ENCODE data around the gene PLAC8.
"Not testable (repeated sequence)": the region's sequence is repeated elsewhere in the genome, so short reads cannot be mapped to it uniquely, and the experiment has no call there.

PLAC8 gene

DNA sequence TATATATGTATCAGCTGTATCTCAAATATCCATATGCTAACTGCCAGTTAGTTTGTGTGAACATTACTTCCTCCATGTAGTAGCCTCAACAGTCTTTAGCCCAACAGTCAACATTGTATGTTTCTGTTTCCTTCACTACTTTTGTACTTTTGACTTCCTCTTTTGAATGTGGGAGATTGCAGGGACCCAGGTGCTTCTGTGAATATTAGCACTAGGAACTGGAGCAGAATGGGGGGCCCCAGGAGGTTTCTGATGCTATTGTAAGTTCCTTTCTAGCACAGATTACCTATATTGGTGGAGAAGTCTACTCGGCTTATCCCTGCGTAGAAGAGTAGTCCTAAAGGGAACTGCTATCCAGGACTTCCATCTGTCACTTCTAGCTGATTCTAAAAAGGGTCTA lies 2.3 kb downstream of the PLAC8 start:
- DNase-seq (ENCODE audit: low spot score) = peak; percentile 37

DNA sequence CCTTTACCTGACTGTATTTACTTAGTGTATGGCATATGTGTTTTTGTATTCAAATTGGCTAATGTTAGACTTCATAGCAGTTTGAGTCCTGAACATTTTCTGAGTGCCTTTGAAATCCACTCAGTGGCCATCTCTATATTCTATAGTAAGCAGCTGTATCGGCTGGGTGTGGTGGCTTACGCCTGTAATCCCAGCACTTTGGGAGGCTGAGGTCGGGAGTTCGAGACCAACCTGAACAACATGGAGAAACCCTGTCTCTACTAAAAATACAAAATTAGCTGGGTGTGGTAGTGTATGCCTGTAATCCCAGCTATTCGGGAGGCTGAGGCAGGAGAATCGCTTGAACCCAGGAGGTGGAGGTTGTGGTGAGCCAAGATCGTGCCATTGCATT lies 2.8 kb downstream of the PLAC8 start:
- DNase-seq (ENCODE audit: low spot score) = not testable (repeated sequence)

GRCh38 chr4:83110970-83111750 lies 3.4 kb downstream of the PLAC8 start:
- no peak for DNase-seq (ENCODE audit: low spot score)

DNA sequence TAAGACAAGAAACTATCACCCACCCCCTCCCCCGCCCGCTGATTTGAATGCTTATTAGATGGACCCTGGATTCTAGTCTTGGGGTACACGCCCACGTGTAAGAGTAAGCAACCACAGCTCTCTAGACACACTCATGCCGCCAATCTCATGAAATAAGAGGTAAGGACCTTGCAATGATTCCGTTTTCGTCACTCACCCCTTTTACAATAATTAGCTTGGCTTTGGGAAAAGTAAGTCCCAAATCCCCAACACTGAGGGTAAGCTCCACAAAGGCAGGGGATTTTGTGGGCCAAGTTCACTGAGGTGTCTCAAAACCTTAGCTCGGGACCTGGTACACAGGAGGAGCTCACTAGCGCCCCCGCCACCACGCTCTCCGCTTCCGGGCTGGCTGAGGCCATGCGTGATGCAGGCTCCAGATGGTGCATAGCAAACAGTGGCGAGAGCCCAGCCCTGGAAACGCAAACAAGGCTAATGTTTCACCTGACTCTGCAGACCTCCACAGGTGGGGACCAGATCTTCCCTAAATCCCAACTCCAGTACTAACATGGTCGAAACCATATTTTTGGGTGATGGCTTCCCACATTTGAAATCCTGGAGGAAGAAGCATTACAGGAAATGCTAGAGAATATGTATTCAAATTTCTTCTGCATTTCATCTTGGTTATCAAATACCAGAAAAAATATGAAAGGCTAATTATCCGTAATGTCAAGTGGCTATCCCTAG lies 4.1 kb downstream of the PLAC8 start:
- peak; percentile 66 for DNase-seq (ENCODE audit: low spot score)

DNA sequence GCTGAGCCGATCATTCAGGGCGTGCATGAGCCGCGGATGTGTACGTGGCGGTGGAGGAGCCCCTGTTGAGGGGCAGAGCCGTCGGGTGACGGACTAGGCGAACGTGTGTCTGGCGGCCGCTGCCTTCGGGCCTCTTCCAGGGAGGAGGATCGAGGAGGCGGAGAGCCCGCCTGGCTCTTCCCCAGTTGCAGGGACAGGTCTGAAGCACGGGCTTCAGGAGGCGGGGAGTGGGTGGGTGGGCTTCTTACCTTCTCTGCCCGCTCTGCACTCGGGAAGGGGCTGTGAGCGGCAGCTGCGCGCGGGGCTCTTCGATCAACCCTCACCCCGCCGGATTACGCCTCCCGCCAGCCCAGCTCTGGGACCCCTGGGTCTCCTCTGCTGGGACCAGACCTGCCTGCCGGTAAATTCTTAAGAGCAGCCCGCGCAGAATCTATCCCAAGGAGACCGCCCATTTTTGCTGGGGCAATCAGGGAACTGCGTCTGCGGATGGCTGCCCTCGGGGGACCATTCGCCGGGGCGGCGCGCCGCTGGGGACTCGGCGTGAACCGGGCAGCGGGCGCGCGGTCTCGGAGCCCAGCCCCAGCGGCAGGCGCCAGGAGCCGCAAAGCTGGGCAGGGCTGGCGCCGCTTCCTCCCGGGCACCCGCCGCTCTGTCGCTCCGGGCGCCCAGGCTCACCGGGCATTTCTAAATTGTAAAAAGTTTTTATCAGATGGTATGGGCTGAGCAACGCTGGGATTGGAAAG lies 4.9 kb downstream of the PLAC8 start:
- peak; percentile 47 for DNase-seq (ENCODE audit: low spot score)

DNA sequence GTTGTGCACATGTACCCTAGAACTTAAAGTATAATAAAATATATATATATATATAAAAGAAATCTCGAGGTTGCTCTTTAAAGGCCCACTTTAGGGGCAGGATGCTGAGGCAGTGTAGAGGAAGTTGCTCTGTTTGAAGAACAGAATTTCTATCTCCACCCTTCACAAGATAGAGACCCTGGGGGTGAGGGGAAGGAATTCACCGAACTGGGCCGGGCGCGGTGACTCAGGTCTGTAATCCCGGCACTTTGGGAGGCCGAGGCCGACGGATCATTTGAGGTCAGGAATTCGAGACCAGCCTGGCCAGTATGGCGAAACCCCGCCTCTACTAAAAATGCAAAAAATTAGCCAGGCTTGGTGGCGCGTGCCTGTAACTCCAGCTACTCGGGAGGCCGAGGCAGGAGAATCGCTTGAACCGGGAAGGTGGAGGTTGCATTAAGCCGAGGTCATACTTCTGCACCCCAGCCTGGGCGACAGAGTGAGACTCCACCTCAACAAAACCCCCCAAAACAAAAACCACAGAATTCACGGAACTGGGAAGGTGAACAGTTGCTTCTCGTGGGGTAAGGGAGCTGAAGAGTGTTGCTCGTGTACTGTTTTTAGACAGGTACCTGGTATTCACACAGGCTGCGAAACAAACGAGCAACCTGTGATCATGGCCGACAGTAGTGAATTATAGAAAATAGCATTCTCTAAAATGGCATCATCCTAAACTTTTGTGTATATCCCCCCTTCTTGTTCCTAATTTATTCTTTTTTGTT lies 6.2 kb downstream of the PLAC8 start:
- DNase-seq (ENCODE audit: low spot score) = no peak

- no peak for DNase-seq (ENCODE audit: low spot score)
These were observed 6.9 kb downstream of the PLAC8 start for GRCh38 chr4:83107631-83108030.

DNA sequence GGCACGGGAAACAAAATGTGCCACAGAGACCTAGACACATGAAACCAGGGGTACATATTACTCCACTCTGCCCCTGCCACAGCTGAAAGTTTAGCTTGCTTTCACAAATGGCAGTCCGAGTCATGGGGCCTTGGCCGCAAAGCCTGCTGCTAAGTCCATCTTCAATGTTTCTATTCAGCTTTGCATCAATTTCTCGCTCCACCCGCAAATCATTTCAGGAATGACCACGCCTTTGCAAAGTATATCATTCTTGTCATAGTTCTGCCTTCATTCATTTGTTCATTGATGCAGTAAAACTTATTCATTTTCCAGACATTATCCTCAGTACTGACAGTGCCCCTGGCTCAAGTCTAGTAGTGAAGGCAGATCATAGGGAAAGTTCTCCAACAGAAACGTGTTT lies 9.5 kb downstream of the PLAC8 start:
- DNase-seq (ENCODE audit: low spot score) = no peak

DNA sequence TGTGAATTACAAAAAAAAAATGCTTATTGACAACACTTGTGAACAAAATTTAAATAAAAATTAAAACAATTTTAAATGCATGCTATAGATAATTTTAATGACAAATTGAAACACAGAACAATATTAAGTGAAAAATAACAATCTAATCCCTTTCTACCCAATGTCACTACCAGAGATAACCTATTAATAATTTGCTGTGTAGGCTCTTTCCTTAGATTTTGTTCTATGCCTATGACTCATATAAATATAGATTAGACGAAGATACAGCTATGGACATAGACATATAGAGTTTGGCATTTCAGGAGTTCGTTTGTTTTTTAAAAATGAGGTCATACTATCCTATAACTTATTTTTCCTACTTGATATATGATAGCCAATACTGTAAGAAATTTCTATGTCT lies 18.1 kb downstream of the PLAC8 start:
- DNase-seq (ENCODE audit: low spot score) = no peak

DNA sequence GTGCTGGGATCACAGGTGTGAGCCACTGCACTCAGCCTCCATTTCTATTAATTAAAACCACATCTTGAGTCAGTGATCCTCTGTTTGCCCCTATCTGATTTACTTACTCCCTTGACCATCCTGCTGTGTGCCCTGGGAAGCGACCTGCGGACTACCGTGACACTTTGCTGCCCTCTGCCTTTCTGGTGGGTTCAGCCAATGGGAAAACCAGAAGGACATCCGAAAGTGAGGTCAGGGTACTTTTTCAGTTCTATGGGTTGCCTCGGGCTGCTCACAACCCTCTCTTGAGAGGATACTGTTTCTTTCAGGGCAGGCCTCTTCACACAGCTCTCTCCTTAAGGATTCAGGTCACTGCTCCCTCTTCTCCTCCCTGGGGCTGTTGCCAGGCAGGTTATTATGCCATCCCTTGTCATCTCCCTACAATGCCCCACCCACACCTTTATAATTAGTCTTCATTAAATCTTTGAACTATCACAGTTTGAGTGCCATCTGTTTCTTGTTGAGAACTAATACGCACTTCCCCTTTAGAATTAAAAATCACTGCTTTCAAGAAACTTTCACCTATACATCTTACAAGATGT lies 21.4 kb downstream of the PLAC8 start:
- no peak for DNase-seq (ENCODE audit: low spot score)

GRCh38 chr4:83089410-83090157 lies 24.9 kb downstream of the PLAC8 start:
- no peak for DNase-seq (ENCODE audit: low spot score)

DNA sequence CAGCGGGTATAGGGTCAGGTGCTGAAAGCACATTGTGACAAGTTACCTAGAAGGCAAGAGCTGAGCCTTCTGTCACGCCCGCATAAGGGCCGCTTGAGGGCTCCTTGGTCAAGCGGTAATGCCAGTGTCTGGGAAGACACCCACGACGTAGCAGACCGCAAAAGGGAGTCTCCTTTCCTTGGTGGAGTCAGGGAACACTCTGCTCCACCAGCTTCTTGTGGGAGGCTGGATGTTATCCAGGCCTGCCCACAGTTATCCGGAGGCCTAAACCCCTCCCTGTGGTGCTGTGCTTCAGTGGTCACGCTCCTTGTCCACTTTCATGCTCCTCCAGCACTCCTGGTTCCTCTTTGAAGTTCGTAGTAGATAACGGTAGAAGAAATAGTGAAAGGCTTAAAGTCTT lies 29.6 kb downstream of the PLAC8 start:
- not testable (repeated sequence) for DNase-seq (ENCODE audit: low spot score)

- no peak for DNase-seq (ENCODE audit: low spot score)
These were observed 30.5 kb downstream of the PLAC8 start for GRCh38 chr4:83083925-83084475.

DNA sequence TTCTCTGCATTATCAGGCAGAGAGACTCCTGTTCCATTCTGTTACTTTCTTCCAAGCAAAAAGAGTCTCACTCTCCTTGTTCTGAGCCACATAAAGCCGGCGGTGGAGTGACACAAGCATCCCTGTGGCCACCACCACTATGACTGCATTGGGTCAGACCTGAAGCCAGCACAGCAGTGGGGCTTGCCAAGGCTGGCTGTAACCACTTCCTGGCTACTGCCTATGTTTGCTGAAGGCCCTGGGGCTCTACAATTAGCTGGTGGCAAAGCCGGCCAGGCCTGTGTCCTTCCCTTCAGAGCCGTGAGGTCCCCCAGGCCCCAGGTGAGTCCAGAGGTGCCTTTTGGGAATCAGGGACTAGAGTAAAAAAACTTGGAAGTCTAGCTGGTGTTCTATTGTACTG lies 31.8 kb downstream of the PLAC8 start:
- DNase-seq (ENCODE audit: low spot score) = no peak

GRCh38 chr4:83080561-83080960 lies 34.0 kb downstream of the PLAC8 start:
- no peak for DNase-seq (ENCODE audit: low spot score)

DNA sequence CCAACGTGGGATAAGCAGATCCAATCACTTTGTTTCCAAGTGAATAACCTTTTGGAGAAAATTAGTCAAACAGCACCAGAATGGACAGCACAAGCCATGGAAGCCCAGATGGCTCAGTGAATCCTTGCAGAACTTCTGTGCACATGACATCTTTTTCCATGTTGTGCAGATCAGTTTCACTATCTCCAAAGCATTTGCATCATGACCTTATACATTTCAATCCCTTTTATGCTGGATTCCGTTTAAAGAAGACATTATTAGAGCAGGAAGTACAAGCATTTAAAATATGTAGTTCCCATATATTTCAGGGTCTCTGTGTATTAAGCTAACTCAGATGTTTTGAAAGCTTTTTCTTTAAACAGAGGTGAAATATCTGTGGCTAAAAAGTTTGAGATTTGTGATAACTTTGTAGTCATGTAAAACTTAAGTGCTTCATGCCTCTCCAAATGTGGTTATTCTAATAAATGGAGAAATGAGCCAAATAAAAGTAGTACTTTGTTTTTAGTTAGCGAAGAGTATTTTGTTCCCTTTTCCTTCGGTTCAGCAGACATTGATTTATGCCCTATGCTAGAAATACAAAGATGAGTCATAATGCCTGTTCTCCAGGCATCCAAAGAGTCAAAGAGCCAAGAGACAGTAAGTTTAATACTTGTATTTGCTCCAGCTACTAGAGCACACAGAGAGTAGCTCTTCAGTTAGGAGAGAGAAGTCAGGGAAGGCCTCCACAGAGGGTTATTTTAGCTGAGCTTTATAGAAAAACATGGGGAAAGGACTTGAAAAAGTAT lies 39.0 kb downstream of the PLAC8 start:
- DNase-seq (ENCODE audit: low spot score) = no peak

- not testable (repeated sequence) for DNase-seq (ENCODE audit: low spot score)
These were observed 39.7 kb downstream of the PLAC8 start for GRCh38 chr4:83074783-83075182.

- DNase-seq (ENCODE audit: low spot score) = peak; percentile 62
These were observed 40.3 kb downstream of the PLAC8 start for GRCh38 chr4:83074086-83074704.

DNA sequence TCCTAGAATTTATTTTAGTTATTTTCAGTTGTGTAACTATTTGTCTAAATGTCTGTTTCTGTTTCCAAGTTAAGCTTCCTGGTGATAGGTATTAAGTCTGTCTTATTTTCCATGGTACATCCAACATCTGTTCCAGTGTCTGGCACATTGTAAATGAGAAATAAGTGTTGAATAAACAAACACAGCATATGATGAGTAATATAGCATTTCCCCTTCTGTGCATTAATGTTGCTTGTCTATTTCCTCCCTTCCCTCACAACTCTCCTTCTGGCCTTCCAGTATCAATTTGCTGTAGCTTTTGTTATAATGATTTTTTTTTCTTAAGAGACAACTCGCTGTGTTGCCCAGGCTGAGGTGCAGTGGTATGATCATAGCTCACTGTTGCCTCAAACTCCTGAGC lies 43.4 kb downstream of the PLAC8 start:
- no peak for DNase-seq (ENCODE audit: low spot score)
